DOHH2 (cell line): Measurements from ENCODE around the gene SCN1B.

ENCODE experiments used
- H3F3A ChIP-seq: fragments of 200-600 bp; sonication (generic), shearing (Covaris generic); 2 replicates; pipeline ENCODE4 v1.6.0; 2016; ENCODE audit warnings: antibody characterized with exemption, mild to moderate bottlenecking; ENCODE audit not compliant: control insufficient read depth, insufficient read depth
- H3K27ac ChIP-seq: fragments of 200-600 bp; sonication (generic); 2 replicates; pipeline ENCODE4 v1.5.1; 2014; ENCODE audit warnings: low read depth, mild to moderate bottlenecking, low read length, moderate library complexity
- H3K27me3 ChIP-seq: fragments of 200-600 bp; sonication (generic); 2 replicates; pipeline ENCODE4 v1.6.1; 2014; ENCODE audit warnings: mild to moderate bottlenecking, low read length, mixed read lengths; ENCODE audit not compliant: control insufficient read depth
- H3K36me3 ChIP-seq: fragments of 200-600 bp; sonication (generic); 2 replicates; pipeline ENCODE4 v1.6.1; 2014; ENCODE audit warnings: mild to moderate bottlenecking, low read length, moderate library complexity, mixed read lengths; ENCODE audit not compliant: control insufficient read depth
- H3K4me1 ChIP-seq: fragments of 200-600 bp; sonication (generic); 2 replicates; pipeline ENCODE4 v1.6.1; 2014; ENCODE audit warnings: mild to moderate bottlenecking, low read length, mixed read lengths; ENCODE audit not compliant: control insufficient read depth
- H3K4me2 ChIP-seq: fragments of 200-600 bp; sonication (generic); 2 replicates; pipeline ENCODE4 v1.6.0; 2014; ENCODE audit warnings: mild to moderate bottlenecking, low read length, moderate library complexity
- H3K4me3 ChIP-seq: fragments of 200-600 bp; sonication (generic); 2 replicates; pipeline ENCODE4 v1.5.1; 2014; ENCODE audit warnings: mild to moderate bottlenecking, low read length, mixed read lengths
- H3K79me2 ChIP-seq: fragments of 200-600 bp; sonication (generic); 2 replicates; pipeline ENCODE4 v1.6.1; 2014; ENCODE audit warnings: mild to moderate bottlenecking, low read length, mixed read lengths; ENCODE audit not compliant: control insufficient read depth
- H3K9me2 ChIP-seq: fragments of 200-600 bp; sonication (generic); replicated peaks from 2 replicates; pipeline ENCODE4 v1.6.1; 2014; ENCODE audit warnings: mild to moderate bottlenecking, low read length, mixed read lengths; ENCODE audit not compliant: control insufficient read depth
- H3K9me3 ChIP-seq: fragments of 200-600 bp; sonication (generic); 2 replicates; pipeline ENCODE4 v1.6.1; 2014; ENCODE audit warnings: antibody characterized with exemption, low read length, mixed read lengths; ENCODE audit not compliant: control insufficient read depth, insufficient read depth
- H4K20me1 ChIP-seq: fragments of 200-600 bp; sonication (generic); 2 replicates; pipeline ENCODE4 v1.6.0; 2014; ENCODE audit warnings: low read depth, mild to moderate bottlenecking, antibody characterized with exemption, low read length, moderate library complexity; ENCODE audit not compliant: control insufficient read depth, insufficient read depth
- CTCF ChIP-seq: fragments of 200-600 bp; sonication (generic); IDR thresholded peaks from one replicate; pipeline ENCODE4 v1.5.1; 2014; ENCODE audit warnings: antibody characterized with exemption, mild to moderate bottlenecking, low read depth, low read length; ENCODE audit not compliant: poor library complexity, severe bottlenecking
- EZH2phosphoT487 ChIP-seq: fragments of 200-600 bp; sonication (generic); IDR thresholded peaks from 2 replicates; pipeline ENCODE4 v1.6.1; 2017; ENCODE audit warnings: borderline replicate concordance, mild to moderate bottlenecking, antibody characterized with exemption, low read length, moderate library complexity, mixed read lengths

Gene SCN1B

DNA sequence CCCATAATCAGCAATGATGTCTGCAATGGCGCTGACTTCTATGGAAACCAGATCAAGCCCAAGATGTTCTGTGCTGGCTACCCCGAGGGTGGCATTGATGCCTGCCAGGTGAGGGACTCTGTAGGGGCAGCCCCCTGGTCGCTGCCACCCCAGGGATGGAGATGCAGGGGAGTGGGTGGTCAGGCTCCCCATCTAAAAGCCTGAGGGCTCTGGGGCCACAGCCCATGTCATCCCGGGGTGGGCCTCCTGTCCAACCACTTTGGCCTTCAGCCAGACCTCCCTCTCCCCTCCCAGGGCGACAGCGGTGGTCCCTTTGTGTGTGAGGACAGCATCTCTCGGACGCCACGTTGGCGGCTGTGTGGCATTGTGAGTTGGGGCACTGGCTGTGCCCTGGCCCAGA is 35.3 kb downstream of the SCN1B start:
- 0 out of 2 replicates have a peak, but pooled peaks cover 3% of the 10 kb centered on the region for H3F3A ChIP-seq
- H3K9me3 ChIP-seq, result no peaks in the 10 kb centered on the region
- H3K4me1 ChIP-seq, result peaks cover 26% of the 10 kb centered on the region
- no peak overlapping the region for H3K4me2 ChIP-seq
- H3K27me3 ChIP-seq, result peaks cover 5% of the 10 kb centered on the region; the same call in 1 of the 2 replicates
- no peak for TF ChIP-seq EZH2phosphoT487
- TF ChIP-seq CTCF, result no peak
- no peak overlapping the region for H3K4me3 ChIP-seq
- H3K79me2 ChIP-seq, result no peaks in the 10 kb centered on the region
- H3K9me2 ChIP-seq, result no peaks in the 10 kb centered on the region
- no peaks in the 10 kb centered on the region for H4K20me1 ChIP-seq
- no peaks in the 10 kb centered on the region for H3K36me3 ChIP-seq
- no peak overlapping the region for H3K27ac ChIP-seq

DNA sequence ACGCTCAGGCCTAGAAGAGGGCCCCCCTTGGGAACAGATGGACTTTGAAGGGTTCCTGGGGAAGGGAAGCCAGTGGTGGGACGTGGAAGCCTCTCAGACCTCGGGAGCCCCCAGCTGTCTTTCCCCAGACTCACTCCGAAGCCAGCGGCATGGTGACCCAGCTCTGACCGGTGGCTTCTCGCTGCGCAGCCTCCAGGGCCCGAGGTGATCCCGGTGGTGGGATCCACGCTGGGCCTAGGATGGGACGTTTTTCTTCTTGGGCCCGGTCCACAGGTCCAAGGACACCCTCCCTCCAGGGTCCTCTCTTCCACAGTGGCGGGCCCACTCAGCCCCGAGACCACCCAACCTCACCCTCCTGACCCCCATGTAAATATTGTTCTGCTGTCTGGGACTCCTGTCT is 35.9 kb downstream of the SCN1B start:
- TF ChIP-seq CTCF (no peak), EZH2phosphoT487 (no peak)
- no peaks in the 10 kb centered on the region for H3K79me2 ChIP-seq
- no peak overlapping the region for H3K4me3 ChIP-seq
- H3K27ac ChIP-seq, result no peak overlapping the region
- no peak overlapping the region for H3K4me2 ChIP-seq
- H3F3A ChIP-seq, result 0 out of 2 replicates have a peak, but pooled peaks cover 3% of the 10 kb centered on the region
- H3K9me2 ChIP-seq, result no peaks in the 10 kb centered on the region
- no peaks in the 10 kb centered on the region for H3K9me3 ChIP-seq
- peaks cover 5% of the 10 kb centered on the region; the same call in 1 of the 2 replicates for H3K27me3 ChIP-seq
- no peaks in the 10 kb centered on the region for H4K20me1 ChIP-seq
- H3K36me3 ChIP-seq, result no peaks in the 10 kb centered on the region
- peaks cover 26% of the 10 kb centered on the region for H3K4me1 ChIP-seq

DNA sequence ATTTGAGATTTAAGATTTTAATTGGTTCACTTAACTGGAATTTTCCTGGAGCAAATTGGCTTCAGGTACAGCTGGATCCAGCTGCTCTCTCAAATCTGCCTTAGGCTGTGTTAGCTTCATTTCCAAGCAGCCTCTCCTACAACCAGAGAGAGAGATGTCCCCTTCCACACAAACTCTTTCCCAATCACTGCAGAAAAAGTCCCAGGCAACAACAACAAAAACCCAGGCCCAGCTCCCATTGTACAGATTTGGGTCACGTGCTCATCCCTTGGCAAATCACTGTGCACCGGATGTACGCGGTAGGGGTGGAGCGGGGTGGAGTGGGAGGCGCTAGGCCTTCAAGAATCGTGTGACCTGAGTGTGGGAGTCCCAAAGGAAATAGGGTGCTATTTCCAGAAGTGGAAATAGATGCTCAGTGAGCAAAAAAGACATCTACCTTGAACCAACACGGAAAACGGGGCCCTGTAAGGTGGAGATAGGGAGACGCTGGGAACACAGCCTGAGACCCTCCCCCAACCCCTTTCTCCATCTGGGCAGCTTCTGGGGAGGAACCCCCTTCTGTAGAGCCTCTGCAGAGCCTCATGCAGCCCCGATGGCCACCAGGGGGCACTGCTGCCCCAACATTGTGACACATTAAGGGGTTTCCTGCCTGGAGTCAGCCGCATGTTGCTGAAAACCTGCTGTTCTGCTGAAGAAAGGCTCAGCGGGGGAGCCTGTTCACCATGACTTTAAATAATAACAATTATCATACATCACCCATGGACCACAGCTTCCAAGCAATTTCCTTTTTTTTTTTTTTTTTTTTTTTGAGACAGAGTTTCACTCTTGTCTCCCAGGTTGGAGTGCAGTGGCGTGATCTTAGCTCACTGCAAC is 36.7 kb downstream of the SCN1B start:
- Histone ChIP-seq H3K4me3 (peak overlapping the region; percentile 60), H3K79me2 (no peaks in the 10 kb centered on the region)

More for the DNA sequence above, 36.7 kb downstream of the SCN1B start:
- no peaks in the 10 kb centered on the region for H3K9me3 ChIP-seq
- peak overlapping the region; percentile 66 for H3K4me2 ChIP-seq
- no peaks in the 10 kb centered on the region for H3K36me3 ChIP-seq
- H4K20me1 ChIP-seq, result no peaks in the 10 kb centered on the region
- peaks cover 5% of the 10 kb centered on the region; the same call in 1 of the 2 replicates for H3K27me3 ChIP-seq
- H3K27ac ChIP-seq, result peak overlapping the region; percentile 51
- H3F3A ChIP-seq, result 0 out of 2 replicates have a peak, but pooled peaks cover 3% of the 10 kb centered on the region
- TF ChIP-seq EZH2phosphoT487 (no peak), CTCF (peak; percentile 99)
- H3K4me1 ChIP-seq, result peaks cover 26% of the 10 kb centered on the region
- no peaks in the 10 kb centered on the region for H3K9me2 ChIP-seq
